Measurements from ENCODE around the gene KIRREL3. TPM values are rescaled to one million over a fixed set of nuclear protein-coding genes. Genes with fewer than 3 reads are reported as not detected.

Gene KIRREL3
- total and polyA plus RNA-seq, 9 of the 15 experiments (the other 6 are each of a cell fraction or from before 2014, with no cell fraction given), result 0.04 to 0.10 TPM; not detected in 7

DNA sequence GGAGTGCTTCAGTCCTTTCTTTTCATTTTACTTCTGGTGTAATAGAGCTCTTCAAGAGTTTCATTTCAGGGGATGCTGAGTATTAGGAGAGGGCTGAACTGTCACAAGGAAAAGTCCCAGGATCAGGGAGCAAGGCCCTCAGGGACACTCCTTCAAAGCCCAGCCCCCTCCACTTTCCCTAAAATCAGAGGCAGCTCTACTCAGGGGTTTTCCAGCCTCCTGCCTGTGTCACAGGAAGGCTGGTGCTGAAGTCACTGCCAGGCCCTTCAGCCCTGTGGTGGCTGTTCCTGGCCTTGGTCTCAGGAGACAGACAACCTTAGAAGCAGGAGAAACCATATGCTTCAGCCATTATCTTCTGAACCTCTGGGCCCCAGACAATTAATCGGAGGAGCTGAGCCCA lies 36.4 kb upstream of the KIRREL3 start:
- H3K4me3 ChIP-seq, result no peak overlapping the region
- no peak overlapping the region for H3K27ac ChIP-seq (ENCODE audit: extremely low read depth, low read depth, low read length)
- DNase-seq (ENCODE audit: extremely low read depth in 1 of 4, low spot score in 3 of 4), result no peak
- CTCF ChIA-PET (ENCODE audit: low intra/inter-chr PET ratio), result no interaction called here
- POLR2A ChIA-PET, result no interaction called here
- intact Hi-C loops (cut with micrococcal nuclease) (no loop called here), in situ Hi-C loops (cut with MboI) (no loop called here)
- H3K27me3 ChIP-seq (ENCODE audit: control insufficient read depth in 2 of 2, insufficient read depth in 2 of 2, low read length in 2 of 2), result no peaks in the 10 kb centered on the region
- H3K9ac ChIP-seq (ENCODE audit: insufficient read depth in 1 of 2, low read depth in 2 of 2, low read length in 2 of 2), result no peak overlapping the region
- 0% methylated on average over 1 of the region's 1 CpG for WGBS (ENCODE audit: insufficient coverage, low coverage, missing lambda C conversion rate)
- no peak overlapping the region for H2AFZ ChIP-seq (ENCODE audit: low read depth, low read length)
- BruUV-seq (replicated peaks), result no TSS peak
- H3K4me2 ChIP-seq (ENCODE audit: insufficient read depth, low read length), result no peak overlapping the region
- TF ChIP-seq ZBTB43 (CRISPR knock-in tag; IDR thresholded peaks at IDR 0.05) (no peak), PHF8 (IDR thresholded peaks at IDR 0.05; ENCODE audit: borderline replicate concordance, low read length) (no peak), ILF3 (IDR thresholded peaks at IDR 0.05; ENCODE audit: borderline replicate concordance) (no peak)
- no peaks in the 10 kb centered on the region for H3K4me1 ChIP-seq (replicated peaks in 1 of 2; ENCODE audit: control insufficient read depth in 2 of 2, insufficient read depth in 2 of 2, low read length in 2 of 2)
- H3K79me2 ChIP-seq (ENCODE audit: control insufficient read depth, insufficient read depth, low read length), result no peaks in the 10 kb centered on the region
- H3K9me1 ChIP-seq (ENCODE audit: control insufficient read depth, insufficient read depth, low read length), result no peaks in the 10 kb centered on the region
- no peak for ATAC-seq
- no peaks in the 10 kb centered on the region for H3K9me3 ChIP-seq (replicated peaks; ENCODE audit: control insufficient read depth, insufficient read depth, low read depth, low read length)
- H3K36me3 ChIP-seq (ENCODE audit: control insufficient read depth, insufficient read depth, low read length), result no peaks in the 10 kb centered on the region
- no peaks in the 10 kb centered on the region; the same call in 1 of the 2 replicates for H4K20me1 ChIP-seq (replicated peaks; ENCODE audit: control insufficient read depth, insufficient read depth, low read length)
- FAIRE-seq, result no peak

DNA sequence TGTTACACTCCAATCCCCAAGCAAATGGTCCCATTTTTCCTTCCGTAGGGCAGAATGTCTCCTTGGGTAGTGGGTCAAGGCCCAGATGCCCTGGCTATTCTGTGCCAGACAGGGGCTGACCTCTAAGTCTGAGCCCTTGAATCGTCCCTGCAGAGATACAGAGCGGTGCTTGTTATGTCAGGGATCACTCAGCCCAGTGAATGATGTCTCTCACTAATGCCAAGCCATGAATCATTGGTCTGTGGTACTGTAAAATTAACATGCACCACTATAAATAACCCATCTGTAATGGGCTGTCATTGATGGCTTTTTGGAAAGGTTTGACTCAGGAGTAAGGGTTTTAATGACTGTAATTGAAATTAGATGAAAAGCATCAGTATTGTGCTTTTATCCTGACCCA lies 35.3 kb upstream of the KIRREL3 start:
- Histone ChIP-seq H3K9me1 (ENCODE audit: control insufficient read depth, insufficient read depth, low read length) (no peaks in the 10 kb centered on the region), H3K9ac (ENCODE audit: insufficient read depth in 1 of 2, low read depth in 2 of 2, low read length in 2 of 2) (no peak overlapping the region), H4K20me1 (replicated peaks; ENCODE audit: control insufficient read depth, insufficient read depth, low read length) (no peaks in the 10 kb centered on the region; the same call in 1 of the 2 replicates), H3K4me3 (no peak overlapping the region), H2AFZ (ENCODE audit: low read depth, low read length) (no peak overlapping the region), H3K9me3 (replicated peaks; ENCODE audit: control insufficient read depth, insufficient read depth, low read depth, low read length) (no peaks in the 10 kb centered on the region), H3K36me3 (ENCODE audit: control insufficient read depth, insufficient read depth, low read length) (no peaks in the 10 kb centered on the region), H3K79me2 (ENCODE audit: control insufficient read depth, insufficient read depth, low read length) (no peaks in the 10 kb centered on the region), H3K27me3 (ENCODE audit: control insufficient read depth in 2 of 2, insufficient read depth in 2 of 2, low read length in 2 of 2) (no peaks in the 10 kb centered on the region), H3K27ac (ENCODE audit: extremely low read depth, low read depth, low read length) (no peak overlapping the region), H3K4me1 (replicated peaks in 1 of 2; ENCODE audit: control insufficient read depth in 2 of 2, insufficient read depth in 2 of 2, low read length in 2 of 2) (no peaks in the 10 kb centered on the region), H3K4me2 (ENCODE audit: insufficient read depth, low read length) (no peak overlapping the region)
- ChIA-PET CTCF (ENCODE audit: low intra/inter-chr PET ratio) (no interaction called here), POLR2A (no interaction called here)
- no peak for FAIRE-seq
- no peak for ATAC-seq
- no peak for DNase-seq (ENCODE audit: extremely low read depth in 1 of 4, low spot score in 3 of 4)
- BruUV-seq (replicated peaks), result no TSS peak
- WGBS (ENCODE audit: insufficient coverage, low coverage, missing lambda C conversion rate), result 0% methylated on average over 3 of the region's 3 CpGs
- intact Hi-C loops (cut with micrococcal nuclease) (no loop called here), in situ Hi-C loops (cut with MboI) (no loop called here)
- no peak for TF ChIP-seq CREB5 (CRISPR knock-in tag; IDR thresholded peaks at IDR 0.05)
- no peak for TF ChIP-seq CBX8 (IDR thresholded peaks at IDR 0.05; ENCODE audit: borderline replicate concordance, extremely low read depth, low read depth, low read length, poor library complexity, severe bottlenecking)
- TF ChIP-seq, protein P1, sequence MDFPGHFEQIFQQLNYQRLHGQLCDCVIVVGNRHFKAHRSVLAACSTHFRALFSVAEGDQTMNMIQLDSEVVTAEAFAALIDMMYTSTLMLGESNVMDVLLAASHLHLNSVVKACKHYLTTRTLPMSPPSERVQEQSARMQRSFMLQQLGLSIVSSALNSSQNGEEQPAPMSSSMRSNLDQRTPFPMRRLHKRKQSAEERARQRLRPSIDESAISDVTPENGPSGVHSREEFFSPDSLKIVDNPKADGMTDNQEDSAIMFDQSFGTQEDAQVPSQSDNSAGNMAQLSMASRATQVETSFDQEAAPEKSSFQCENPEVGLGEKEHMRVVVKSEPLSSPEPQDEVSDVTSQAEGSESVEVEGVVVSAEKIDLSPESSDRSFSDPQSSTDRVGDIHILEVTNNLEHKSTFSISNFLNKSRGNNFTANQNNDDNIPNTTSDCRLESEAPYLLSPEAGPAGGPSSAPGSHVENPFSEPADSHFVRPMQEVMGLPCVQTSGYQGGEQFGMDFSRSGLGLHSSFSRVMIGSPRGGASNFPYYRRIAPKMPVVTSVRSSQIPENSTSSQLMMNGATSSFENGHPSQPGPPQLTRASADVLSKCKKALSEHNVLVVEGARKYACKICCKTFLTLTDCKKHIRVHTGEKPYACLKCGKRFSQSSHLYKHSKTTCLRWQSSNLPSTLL (IDR thresholded peaks at IDR 0.05), result no peak
- TF ChIP-seq BACH1 (tag; IDR thresholded peaks at IDR 0.05), result no peak
- no peak for TF ChIP-seq ZNF586 (CRISPR knock-in tag; conservative IDR thresholded peaks at IDR 0.05)
- no peak for TF ChIP-seq ZNF668 (CRISPR knock-in tag; IDR thresholded peaks at IDR 0.05)
- TF ChIP-seq CHD1 (IDR thresholded peaks at IDR 0.05; ENCODE audit: low read length), result no peak
- no peak for TF ChIP-seq TBP (optimal IDR thresholded peaks at IDR 0.05; ENCODE audit: low read depth, low read length)

Data from K562 (cell line).